ENCODE results near the gene VPS26A. TPM values are rescaled to one million over a fixed set of nuclear protein-coding genes. Genes with fewer than 3 reads are reported as not detected.

Gene VPS26A
- total RNA-seq, 1 donor from 2014 or later: 33.6 TPM

DNA sequence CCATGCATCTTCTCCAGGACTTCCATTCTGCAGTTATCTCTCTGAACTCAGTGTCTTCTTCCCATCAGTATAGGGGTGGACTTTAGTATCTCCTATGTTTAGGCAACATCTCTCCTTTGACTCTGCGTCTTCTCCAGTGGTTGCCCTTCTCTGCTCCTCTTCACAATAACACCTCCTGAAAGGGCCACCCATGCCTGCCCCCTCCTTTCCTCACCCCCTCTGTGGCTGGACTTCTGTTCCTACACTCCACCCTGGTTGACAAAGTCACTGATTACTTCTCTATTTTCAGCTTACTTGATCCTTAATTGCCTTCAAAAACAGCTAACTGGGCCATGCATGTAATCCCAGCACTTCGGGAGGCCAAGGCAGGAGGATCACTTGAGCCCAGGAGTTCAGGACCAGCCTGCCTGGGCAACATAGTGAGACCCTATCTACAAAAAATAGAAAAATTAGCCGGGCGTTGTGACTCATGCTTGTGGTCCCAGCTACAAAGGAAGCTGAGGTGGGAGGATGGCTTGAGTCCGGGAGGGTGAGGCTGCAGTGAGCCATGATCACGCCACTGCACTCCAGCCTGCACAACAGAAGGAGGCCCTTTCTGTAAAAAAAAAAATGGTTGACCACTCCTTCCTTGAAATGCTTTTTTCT, 22.4 kb upstream of the VPS26A start:
- H3K27ac ChIP-seq: no peak overlapping the region
- DNase-seq (ENCODE audit: extremely low spot score in 2 of 2): no peak
- TF ChIP-seq POLR2AphosphoS5 (IDR thresholded peaks at IDR 0.05; ENCODE audit: insufficient read depth in 1 of 2, low read depth in 1 of 2) (no peak), POLR2A (IDR thresholded peaks at IDR 0.05) (no peak)
- TF ChIP-seq, protein P1, sequence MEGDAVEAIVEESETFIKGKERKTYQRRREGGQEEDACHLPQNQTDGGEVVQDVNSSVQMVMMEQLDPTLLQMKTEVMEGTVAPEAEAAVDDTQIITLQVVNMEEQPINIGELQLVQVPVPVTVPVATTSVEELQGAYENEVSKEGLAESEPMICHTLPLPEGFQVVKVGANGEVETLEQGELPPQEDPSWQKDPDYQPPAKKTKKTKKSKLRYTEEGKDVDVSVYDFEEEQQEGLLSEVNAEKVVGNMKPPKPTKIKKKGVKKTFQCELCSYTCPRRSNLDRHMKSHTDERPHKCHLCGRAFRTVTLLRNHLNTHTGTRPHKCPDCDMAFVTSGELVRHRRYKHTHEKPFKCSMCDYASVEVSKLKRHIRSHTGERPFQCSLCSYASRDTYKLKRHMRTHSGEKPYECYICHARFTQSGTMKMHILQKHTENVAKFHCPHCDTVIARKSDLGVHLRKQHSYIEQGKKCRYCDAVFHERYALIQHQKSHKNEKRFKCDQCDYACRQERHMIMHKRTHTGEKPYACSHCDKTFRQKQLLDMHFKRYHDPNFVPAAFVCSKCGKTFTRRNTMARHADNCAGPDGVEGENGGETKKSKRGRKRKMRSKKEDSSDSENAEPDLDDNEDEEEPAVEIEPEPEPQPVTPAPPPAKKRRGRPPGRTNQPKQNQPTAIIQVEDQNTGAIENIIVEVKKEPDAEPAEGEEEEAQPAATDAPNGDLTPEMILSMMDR (IDR thresholded peaks at IDR 0.05): no peak
- no peak overlapping the region for H3K4me3 ChIP-seq
- intact Hi-C loops (cut with DNase I): no loop called here
- no peaks in the 10 kb centered on the region for H3K9me3 ChIP-seq
- H3K36me3 ChIP-seq: no peaks in the 10 kb centered on the region
- no peaks in the 10 kb centered on the region for H3K27me3 ChIP-seq
- no peaks in the 10 kb centered on the region for H3K4me1 ChIP-seq

DNA sequence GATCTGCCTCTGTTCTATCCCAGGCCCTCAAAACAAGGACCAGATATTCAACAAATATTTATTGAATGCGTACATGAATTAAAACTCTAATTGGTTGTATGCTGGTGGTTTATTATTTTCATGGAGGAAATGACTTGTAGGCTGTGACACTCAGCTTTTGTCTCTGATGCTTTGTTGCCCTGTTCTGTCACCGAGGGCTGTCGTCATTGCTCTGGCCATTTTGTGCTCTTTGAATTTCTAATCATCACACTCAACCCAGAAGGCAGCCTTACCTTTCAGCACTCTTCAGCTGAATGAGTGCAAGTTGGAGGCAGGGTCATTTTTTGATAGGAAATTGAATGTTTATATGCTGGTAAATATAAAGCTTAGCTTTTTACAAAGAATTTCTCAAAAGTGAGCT, 21.5 kb upstream of the VPS26A start:
- DNase-seq (ENCODE audit: extremely low spot score in 2 of 2): no peak
- H3K36me3 ChIP-seq: no peaks in the 10 kb centered on the region
- no peaks in the 10 kb centered on the region for H3K27me3 ChIP-seq
- no peak overlapping the region for H3K27ac ChIP-seq
- intact Hi-C loops (cut with DNase I): no loop called here
- H3K4me3 ChIP-seq: no peak overlapping the region
- TF ChIP-seq, protein P1 (IDR thresholded peaks at IDR 0.05): no peak
- TF ChIP-seq POLR2AphosphoS5 (IDR thresholded peaks at IDR 0.05; ENCODE audit: insufficient read depth in 1 of 2, low read depth in 1 of 2) (no peak), POLR2A (IDR thresholded peaks at IDR 0.05) (no peak)
- no peaks in the 10 kb centered on the region for H3K9me3 ChIP-seq
- no peaks in the 10 kb centered on the region for H3K4me1 ChIP-seq

DNA sequence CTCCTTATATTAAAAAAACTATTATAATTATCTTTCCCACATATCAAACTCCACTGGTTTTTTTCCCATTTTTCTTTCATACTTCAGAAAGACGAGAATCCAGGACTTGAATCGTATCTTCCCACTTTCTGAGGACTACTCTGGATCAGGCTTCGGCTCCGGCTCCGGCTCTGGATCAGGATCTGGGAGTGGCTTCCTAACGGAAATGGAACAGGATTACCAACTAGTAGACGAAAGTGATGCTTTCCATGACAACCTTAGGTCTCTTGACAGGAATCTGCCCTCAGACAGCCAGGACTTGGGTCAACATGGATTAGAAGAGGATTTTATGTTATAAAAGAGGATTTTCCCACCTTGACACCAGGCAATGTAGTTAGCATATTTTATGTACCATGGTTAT, 20.2 kb upstream of the VPS26A start:
- Histone ChIP-seq H3K36me3 (no peaks in the 10 kb centered on the region), H3K27me3 (no peaks in the 10 kb centered on the region), H3K4me1 (no peaks in the 10 kb centered on the region), H3K27ac (no peak overlapping the region), H3K9me3 (no peaks in the 10 kb centered on the region), H3K4me3 (no peak overlapping the region)
- DNase-seq (ENCODE audit: extremely low spot score in 2 of 2): no peak
- TF ChIP-seq, protein P1 (IDR thresholded peaks at IDR 0.05): no peak
- TF ChIP-seq POLR2A (IDR thresholded peaks at IDR 0.05): no peak
- no peak for TF ChIP-seq POLR2AphosphoS5 (IDR thresholded peaks at IDR 0.05; ENCODE audit: insufficient read depth in 1 of 2, low read depth in 1 of 2)
- intact Hi-C loops (cut with DNase I): no loop called here

DNA sequence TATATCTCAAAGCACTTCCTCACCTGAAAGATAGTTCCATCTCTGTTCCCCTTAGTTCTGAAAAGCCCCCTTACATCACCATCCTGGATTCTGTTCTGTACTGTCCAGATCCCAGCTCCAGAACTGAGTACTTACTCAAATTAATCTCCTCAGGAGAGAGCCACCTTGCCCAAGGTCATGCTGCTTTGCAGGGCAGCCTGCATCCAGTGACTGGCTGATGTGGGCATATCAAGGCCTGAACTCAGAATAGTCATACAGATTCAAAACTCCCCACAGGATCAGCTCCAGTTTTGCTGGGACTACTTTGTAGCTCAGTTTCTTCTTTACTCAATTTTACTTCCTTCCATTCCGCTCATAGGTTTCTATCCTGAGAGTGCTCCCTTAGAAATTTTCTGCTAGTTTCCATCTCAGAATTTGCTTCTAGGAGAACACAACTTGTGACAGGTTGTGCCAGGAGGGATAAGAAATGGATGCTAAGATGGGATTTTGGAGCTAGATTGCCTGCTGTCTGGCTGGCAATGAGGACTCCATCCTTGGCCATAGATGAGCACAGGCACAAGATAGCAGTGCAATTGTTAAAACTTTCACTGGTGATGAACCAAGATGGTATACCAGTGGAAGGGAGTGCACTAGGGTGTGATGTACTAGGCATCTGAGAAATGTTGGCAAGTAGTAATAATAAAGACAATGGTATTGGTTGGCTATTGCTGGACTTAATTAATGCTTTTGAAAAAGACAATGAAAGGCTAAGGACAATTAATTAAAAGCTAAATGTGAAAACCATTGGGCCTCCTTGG, 18.8 kb upstream of the VPS26A start:
- Histone ChIP-seq H3K36me3 (no peaks in the 10 kb centered on the region), H3K27me3 (no peaks in the 10 kb centered on the region), H3K4me3 (no peak overlapping the region), H3K27ac (no peak overlapping the region), H3K4me1 (no peaks in the 10 kb centered on the region), H3K9me3 (no peaks in the 10 kb centered on the region)
- intact Hi-C loops (cut with DNase I): no loop called here
- TF ChIP-seq POLR2A (IDR thresholded peaks at IDR 0.05) (no peak), POLR2AphosphoS5 (IDR thresholded peaks at IDR 0.05; ENCODE audit: insufficient read depth in 1 of 2, low read depth in 1 of 2) (no peak)
- TF ChIP-seq, protein P1 (IDR thresholded peaks at IDR 0.05): no peak
- no peak for DNase-seq (ENCODE audit: extremely low spot score in 2 of 2)

DNA sequence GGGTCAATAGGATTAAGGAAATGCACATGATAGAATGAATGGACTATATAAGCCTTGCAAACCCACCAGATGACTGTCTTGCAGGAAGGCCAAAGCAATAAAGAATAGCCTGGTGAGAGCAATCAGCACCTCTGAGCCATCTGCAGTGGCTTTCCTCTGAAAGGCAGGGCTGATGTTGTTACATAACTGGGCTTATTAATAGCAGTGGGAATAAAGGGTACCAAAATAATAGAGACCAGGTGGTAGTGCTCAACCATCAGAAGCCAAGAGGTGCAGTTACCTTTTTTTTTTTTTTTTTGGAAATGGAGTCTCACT, 16.8 kb upstream of the VPS26A start:
- TF ChIP-seq, protein P1 (IDR thresholded peaks at IDR 0.05): no peak
- no peak for TF ChIP-seq POLR2AphosphoS5 (IDR thresholded peaks at IDR 0.05; ENCODE audit: insufficient read depth in 1 of 2, low read depth in 1 of 2)
- TF ChIP-seq POLR2A (IDR thresholded peaks at IDR 0.05): no peak
- DNase-seq (ENCODE audit: extremely low spot score in 2 of 2): no peak
- no peak overlapping the region for H3K27ac ChIP-seq
- no peaks in the 10 kb centered on the region for H3K27me3 ChIP-seq
- intact Hi-C loops (cut with DNase I): no loop called here
- no peaks in the 10 kb centered on the region for H3K36me3 ChIP-seq
- no peaks in the 10 kb centered on the region for H3K9me3 ChIP-seq
- no peak overlapping the region for H3K4me3 ChIP-seq
- H3K4me1 ChIP-seq: no peaks in the 10 kb centered on the region

All from vagina (tissue), 2 donors.